AG09319 (cell line): ENCODE data around the gene BCKDHA.

ENCODE experiments used
- DNase-seq: peaks from one replicate; pipeline ENCODE4 v3.0.0-alpha.2; 2010; ENCODE audit warnings: low read depth; ENCODE audit errors: extremely low read depth
- TF ChIP-seq, protein P1 (sequence below): IDR thresholded peaks from 2 replicates; pipeline ENCODE4 v1.5.1; 2011; ENCODE audit warnings: low read depth, mild to moderate bottlenecking, inconsistent platforms, low read length, moderate library complexity

BCKDHA gene

DNA sequence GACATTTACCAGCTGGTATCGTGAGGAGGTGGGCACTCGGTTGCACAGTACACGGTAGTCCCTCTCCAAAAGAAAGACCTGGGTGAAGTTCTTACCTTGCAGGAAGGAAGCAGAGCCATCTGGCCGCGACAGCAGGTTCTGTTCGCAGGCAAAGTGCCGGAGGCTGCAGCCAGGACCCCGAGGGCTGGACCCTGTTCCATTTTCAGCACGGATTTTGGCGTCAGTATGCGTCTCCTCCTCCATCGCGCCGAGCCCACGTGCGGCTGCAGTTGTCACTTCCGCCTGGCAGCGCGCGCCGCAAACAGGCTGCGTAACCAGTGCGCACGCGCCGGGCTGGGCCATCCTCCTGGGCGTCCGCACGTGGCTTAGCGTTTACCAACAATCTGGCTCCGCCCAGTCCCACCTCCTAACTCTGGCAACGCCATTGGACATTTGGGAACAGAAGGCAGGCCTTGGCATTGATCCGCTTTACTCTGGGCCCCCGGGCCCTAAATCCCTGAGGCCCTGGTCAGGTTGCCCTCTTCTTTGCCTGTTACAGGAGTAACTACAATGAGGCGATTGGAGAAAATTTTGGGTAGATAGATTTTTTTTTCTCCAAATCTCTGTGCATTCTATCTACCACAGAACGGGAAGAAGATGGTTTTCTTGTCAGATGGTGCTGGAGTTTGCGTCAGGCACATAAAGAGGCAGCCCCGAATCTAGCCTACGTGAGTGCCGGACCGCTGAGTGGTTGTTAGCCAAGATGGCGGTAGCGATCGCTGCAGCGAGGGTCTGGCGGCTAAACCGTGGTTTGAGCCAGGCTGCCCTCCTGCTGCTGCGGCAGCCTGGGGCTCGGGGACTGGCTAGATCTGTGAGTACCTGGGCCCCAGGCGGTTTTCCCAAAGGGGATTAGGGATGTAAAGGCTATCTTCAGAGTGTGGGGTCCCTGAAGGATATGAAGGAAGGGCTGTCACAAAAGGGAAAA, at the start of gene BCKDHA, which contains the start of gene EXOSC5:
Gene BCKDHA, plus strand, starts transcription at position 733 of the 964 bp plus-strand sequence. Its CDS starts 10 bp downstream, at position 743.
Gene EXOSC5, minus strand, starts transcription at position 274 of the 964 bp plus-strand sequence. Its CDS starts 31 bp downstream, at position 243.
- TF ChIP-seq, protein P1, sequence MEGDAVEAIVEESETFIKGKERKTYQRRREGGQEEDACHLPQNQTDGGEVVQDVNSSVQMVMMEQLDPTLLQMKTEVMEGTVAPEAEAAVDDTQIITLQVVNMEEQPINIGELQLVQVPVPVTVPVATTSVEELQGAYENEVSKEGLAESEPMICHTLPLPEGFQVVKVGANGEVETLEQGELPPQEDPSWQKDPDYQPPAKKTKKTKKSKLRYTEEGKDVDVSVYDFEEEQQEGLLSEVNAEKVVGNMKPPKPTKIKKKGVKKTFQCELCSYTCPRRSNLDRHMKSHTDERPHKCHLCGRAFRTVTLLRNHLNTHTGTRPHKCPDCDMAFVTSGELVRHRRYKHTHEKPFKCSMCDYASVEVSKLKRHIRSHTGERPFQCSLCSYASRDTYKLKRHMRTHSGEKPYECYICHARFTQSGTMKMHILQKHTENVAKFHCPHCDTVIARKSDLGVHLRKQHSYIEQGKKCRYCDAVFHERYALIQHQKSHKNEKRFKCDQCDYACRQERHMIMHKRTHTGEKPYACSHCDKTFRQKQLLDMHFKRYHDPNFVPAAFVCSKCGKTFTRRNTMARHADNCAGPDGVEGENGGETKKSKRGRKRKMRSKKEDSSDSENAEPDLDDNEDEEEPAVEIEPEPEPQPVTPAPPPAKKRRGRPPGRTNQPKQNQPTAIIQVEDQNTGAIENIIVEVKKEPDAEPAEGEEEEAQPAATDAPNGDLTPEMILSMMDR = no peak
- peak; percentile 99 for DNase-seq

DNA sequence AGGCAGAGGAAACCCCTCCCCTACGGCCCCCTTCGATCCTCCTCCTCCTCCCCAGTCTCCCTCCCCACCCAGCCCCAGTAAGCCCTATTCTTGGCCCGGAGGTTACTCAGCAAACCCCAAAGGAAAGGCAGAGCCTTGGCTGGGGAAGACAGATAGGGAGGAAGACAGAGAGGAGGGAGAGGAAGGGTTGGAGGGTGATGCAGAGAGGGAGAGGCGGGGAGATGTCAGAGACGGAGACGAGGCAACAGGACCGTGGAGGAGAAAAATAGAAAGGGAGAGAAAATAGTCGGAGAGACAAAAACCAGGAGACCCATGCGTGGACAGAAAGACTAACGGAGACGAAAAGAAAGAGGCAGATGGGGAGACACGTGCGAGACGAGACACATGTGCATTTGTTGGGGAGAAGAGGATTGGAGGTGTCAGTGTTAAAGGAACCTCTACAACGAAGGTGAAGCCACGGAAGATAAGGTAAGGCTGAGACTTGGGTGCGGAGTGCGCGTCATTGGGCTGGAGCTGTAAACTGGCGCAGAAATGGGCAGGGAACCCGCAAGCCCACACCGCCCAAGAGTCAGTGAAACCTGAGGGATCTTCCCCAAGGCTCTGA, 46.8 kb upstream of the BCKDHA start:
- no peak for DNase-seq
- TF ChIP-seq, protein P1 = no peak

DNA sequence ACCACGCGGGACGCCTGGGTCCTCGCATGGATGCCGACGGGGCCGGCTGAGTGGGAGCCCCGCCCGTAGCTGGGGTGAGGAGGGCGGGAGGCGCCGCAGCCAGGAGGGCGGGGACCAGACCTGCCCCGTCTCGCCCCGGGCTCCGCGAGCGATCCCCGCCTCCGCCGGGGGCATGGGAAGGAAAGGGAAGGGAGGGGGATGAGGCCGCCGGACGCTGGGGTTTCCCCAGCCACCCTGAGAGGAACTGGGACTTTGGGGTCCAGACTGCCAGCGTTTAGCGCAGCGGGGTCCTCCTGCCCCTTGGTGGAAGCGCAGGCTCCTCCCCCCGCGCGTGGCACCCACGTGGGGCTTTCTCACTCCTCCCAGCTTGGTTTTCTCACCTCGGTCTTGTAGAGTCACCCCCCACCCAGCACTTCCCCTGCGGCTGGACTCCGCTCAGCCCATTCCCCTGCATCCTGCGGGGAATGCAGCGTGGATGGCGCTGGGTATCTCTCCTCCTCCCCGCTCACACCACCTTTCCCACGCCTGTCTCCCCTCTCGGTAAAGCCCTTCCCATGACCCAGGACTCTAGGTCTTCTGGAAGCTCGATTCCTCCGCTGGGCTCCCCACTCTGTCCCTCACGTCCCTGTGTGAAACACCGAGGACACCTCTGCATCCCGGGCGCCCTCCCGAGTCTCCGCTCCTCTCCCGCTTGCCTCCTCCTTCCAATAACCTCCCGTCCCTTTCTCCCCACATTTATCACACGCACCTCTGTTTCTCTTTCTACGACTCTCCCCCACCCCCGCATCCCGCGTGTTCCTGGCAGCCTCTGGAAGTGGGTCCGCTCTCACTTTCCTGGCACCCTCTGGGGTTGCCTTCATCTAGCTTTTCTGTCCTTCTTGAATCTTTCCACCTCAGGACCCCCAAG, 46.0 kb upstream of the BCKDHA start:
- TF ChIP-seq, protein P1 = no peak
- no peak for DNase-seq

DNA sequence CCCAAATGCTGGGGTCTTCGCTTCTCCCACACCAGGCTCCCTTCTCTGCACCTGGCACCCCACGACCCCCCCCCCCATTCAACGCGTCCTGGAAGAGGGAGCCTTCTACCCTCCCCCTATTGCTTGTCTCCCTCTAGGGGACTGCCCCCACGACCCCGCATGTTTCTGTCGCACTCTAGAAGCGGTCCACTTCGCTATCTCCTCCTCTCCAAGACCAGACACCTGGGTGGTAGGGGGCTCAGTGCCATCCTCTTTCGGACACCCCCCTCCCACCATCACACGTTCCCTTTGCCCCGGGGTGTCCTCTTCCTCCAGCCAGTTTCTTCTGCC, 45.4 kb upstream of the BCKDHA start:
- TF ChIP-seq, protein P1 = no peak
- DNase-seq = no peak

DNA sequence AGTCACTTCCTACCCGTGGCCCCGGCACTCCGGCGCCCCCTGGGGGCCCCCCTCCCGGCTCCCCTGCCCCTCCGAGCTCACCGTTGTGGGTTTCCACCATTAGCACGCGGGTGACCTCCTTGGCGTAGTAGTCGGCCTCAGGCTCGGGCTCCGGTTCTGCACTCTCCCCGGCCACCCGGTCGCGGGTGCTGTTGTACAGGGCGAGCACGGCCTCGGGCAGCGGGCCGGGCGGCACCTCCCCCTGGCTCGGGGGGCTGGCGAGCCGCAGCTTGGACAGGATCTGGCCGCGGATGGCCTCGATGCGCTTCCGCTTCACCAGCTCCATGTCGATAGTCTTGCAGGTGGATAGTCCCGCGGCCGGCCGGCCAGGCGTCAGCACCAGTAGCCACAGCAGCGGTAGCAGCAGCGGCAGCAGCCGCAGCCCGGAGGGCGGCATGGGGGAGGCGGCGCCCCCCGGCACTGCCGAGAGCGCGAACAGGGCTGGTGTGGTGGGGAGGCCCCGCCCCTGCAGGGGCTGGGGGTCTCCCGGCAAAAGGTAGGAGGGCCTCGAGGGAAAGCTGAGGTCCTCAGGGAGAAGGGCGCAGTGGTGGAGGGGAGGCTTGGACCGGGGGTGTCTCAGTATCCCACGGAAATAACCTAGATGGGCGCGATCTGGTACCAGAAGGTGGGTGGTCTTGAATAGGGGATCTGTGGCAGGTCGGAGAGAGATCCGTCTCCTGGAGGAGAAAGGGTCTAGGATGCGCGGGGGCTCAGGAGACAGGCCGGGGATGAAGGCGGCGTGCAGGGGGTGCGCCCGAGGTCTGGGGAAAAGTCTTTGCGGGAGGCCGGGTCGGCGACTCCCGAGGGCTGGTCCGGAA, 44.8 kb upstream of the BCKDHA start:
- TF ChIP-seq, protein P1 = peak; percentile 70
- DNase-seq = no peak
